Muscle layer of colon (tissue), 2 donors: ENCODE results near the gene SMC6.

Source experiments
- H3K27ac ChIP-seq: one replicate; pipeline ENCODE4 v1.7.0; 2013; ENCODE audit warnings: low read depth, mild to moderate bottlenecking, low read length, moderate library complexity
- H3K27me3 ChIP-seq, 2 donors: one replicate each; pipeline ENCODE4 v1.7.0; 2013; ENCODE audit warnings: low read length in 2 of 2, mild to moderate bottlenecking in 2 of 2; ENCODE audit not compliant: insufficient read depth in 2 of 2, control insufficient read depth in 1 of 2
- H3K36me3 ChIP-seq: one replicate; pipeline ENCODE4 v1.7.0; 2013; ENCODE audit warnings: mild to moderate bottlenecking, low read length; ENCODE audit not compliant: insufficient read depth
- H3K4me1 ChIP-seq: one replicate; pipeline ENCODE4 v1.7.0; 2013; ENCODE audit warnings: mild to moderate bottlenecking, low read length; ENCODE audit not compliant: insufficient read depth
- H3K4me3 ChIP-seq, 2 donors: one replicate each; pipeline ENCODE4 v1.7.0; 2013; ENCODE audit warnings: low read length in 2 of 2, low read depth in 1 of 2, mild to moderate bottlenecking in 1 of 2, moderate library complexity in 1 of 2
- H3K9ac ChIP-seq: one replicate; pipeline ENCODE4 v1.7.0; 2013; ENCODE audit warnings: low read length
- H3K9me3 ChIP-seq: one replicate; pipeline ENCODE4 v1.7.0; 2013; ENCODE audit warnings: mild to moderate bottlenecking, low read length
- donor health status: abdominal sarcoma.
- donor health status: Adenocarcinoma of cecum.

The SMC6 gene

GRCh38 chr2:17759805-17760204, 6.2 kb upstream of the SMC6 start:
- no peak overlapping the region for H3K27ac ChIP-seq

DNA sequence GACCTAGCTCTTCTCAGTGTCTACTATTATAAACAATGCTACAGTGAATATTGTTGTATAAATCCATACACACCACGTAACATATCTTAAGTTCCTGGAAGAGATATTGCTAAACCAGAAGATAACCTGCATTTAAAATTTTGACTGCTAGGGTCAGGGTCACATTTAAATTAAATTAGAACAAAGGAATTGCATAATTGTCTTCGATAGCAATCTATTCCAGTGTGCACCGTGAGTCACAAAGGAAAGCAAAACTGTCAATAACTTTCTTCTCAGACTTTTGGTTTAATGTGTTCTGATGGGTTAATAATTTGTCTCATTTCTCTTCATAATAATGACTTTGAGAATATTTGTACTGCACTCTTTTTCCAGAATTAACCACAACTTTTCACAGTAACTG, 4.5 kb upstream of the SMC6 start:
- Histone ChIP-seq H3K27ac (no peak overlapping the region), H3K4me1 (no peaks in the 10 kb centered on the region), H3K27me3 (no peaks in the 10 kb centered on the region), H3K36me3 (no peaks in the 10 kb centered on the region), H3K4me3 (no peak overlapping the region), H3K9me3 (no peaks in the 10 kb centered on the region), H3K9ac (no peak overlapping the region)

More at GRCh38 chr2:17759805-17760204, 6.2 kb upstream of the SMC6 start:
- H3K36me3 ChIP-seq: no peaks in the 10 kb centered on the region
- no peak overlapping the region for H3K4me3 ChIP-seq
- no peaks in the 10 kb centered on the region for H3K4me1 ChIP-seq
- no peak overlapping the region for H3K9ac ChIP-seq
- no peaks in the 10 kb centered on the region for H3K27me3 ChIP-seq
- H3K9me3 ChIP-seq: no peaks in the 10 kb centered on the region

DNA sequence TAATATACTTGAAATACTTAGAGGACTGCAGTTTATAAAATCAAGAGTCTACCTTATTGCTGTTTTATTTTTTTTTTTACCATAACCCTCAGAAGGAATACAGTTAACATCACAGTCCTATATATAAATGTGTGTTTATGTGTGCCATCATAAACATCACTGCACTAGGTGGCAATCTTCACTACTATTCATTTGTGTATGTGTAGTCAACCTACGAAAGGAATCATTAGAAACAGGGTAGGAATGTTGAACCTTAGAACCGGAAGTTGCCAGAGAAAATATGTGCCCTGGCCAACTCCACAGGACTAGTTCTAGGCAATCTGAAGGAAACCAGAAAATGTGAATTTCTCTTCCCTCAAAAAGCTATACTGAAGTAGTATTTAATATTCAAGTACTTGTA, 3.7 kb upstream of the SMC6 start:
- no peak overlapping the region for H3K27ac ChIP-seq
- no peak overlapping the region for H3K9ac ChIP-seq
- H3K9me3 ChIP-seq: no peaks in the 10 kb centered on the region
- H3K4me3 ChIP-seq: no peak overlapping the region
- H3K36me3 ChIP-seq: no peaks in the 10 kb centered on the region
- no peaks in the 10 kb centered on the region for H3K27me3 ChIP-seq
- peaks cover 6% of the 10 kb centered on the region for H3K4me1 ChIP-seq

GRCh38 chr2:17756668-17757067, 3.1 kb upstream of the SMC6 start:
- Histone ChIP-seq H3K27ac (no peak overlapping the region), H3K4me1 (peaks cover 11% of the 10 kb centered on the region), H3K4me3 (no peak overlapping the region), H3K9ac (no peak overlapping the region), H3K36me3 (no peaks in the 10 kb centered on the region), H3K27me3 (no peaks in the 10 kb centered on the region), H3K9me3 (no peaks in the 10 kb centered on the region)

DNA sequence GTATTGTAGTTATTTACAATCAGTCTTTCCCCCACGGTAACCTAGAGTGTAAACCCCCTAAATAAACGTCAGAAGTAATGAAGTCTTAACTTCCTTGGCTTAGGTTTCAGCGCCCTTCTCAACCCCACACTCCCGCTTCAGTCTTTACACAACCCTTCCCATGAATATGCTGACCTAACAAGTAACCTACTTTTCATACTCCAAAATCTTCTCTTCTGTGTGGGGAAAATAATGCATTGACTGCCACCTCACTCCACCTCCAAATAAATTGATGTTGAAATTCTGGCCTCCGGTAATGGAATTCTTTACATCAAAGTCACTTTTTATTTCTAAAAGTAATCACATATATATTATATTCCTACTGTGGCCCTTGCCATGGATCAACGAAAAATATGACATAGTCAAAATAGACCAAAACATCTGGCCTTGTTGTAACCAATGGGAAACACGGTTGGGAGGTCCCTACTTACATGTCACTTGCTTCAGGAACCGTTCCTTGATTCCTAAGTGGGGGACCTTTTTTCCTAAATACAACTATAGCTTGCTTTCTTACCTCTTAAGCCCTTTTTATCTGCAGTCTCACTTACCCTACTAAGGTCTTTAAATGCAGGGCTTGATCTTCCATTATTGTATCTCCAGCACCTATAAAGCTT, 1.3 kb upstream of the SMC6 start:
- no peak overlapping the region for H3K9ac ChIP-seq
- no peak overlapping the region for H3K27ac ChIP-seq
- H3K4me3 ChIP-seq: peak overlapping the region; percentile 84 to 89
- no peaks in the 10 kb centered on the region for H3K27me3 ChIP-seq
- H3K36me3 ChIP-seq: no peaks in the 10 kb centered on the region
- H3K9me3 ChIP-seq: no peaks in the 10 kb centered on the region
- peaks cover 11% of the 10 kb centered on the region for H3K4me1 ChIP-seq

DNA sequence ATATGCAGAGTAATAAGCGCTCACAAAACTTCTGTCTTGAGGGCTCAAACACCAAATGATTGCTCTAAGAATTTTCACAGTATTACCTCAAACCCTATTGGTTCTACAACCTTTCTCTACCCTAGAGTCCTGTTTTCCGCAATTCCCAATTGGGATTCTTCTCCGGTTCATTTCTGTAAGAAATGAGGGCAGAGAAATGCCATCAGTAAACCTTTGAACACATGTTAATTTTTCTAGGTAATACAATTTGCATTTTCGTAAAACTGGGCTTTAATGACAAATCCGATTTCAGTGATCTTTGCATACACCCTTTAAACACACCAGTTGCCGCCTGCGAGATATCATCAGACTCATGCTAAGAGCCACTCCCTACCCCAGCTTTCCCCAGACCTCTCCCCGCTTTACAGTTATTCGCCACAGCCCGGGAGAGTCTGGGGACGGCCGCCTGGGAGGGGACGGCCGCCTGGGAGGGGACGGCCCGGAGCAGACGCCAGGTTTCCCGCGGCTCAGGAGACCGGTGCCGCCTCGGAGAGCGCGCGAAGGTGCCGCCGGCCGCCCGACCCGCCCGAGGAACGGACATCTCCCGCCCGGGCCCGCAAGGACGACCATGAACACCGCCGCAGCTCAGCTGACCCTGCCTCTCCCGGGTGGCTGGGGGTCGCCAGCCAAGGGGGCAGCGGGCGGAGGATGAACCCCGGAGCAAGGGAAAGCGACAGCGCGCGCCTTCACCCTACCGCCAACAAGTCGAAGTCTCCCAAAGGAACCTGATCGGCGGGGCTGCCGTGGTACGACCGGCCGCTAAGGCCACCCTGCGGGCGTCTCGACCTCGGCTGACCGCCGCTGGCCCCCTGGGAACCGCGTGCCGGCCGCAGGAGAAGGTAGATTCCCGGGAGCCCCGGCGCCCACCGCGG, 463 bp downstream of the SMC6 start:
- Histone ChIP-seq H3K4me3 (peak overlapping the region; percentile 84 to 89), H3K9me3 (no peaks in the 10 kb centered on the region), H3K36me3 (no peaks in the 10 kb centered on the region), H3K4me1 (peaks cover 11% of the 10 kb centered on the region), H3K27ac (peak overlapping the region; percentile 98), H3K27me3 (no peaks in the 10 kb centered on the region), H3K9ac (peak overlapping the region; percentile 57)

DNA sequence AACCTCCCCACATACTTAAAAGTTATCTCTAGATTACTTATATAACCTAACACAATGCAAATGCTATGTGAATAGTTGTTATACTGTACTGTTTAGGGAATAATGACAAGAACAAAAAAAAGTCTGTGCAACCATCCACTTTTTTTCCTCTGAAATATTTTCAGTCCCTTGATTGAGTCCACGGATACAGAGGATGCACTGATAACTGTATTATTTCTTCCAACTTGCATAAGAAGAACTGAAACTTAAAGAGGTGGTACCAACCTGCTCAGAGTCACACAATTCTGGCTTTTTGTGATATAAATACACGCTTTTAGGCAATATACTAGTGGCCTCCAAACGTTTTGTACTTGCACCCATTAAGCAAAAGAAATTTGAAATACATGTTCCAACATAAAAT, 1.4 kb downstream of the SMC6 start:
- Histone ChIP-seq H3K9ac (peak overlapping the region; percentile 57), H3K36me3 (no peaks in the 10 kb centered on the region), H3K4me1 (peaks cover 11% of the 10 kb centered on the region), H3K4me3 (peak overlapping the region in 1 of 2 donors; percentile 89), H3K27me3 (no peaks in the 10 kb centered on the region), H3K27ac (no peak overlapping the region), H3K9me3 (no peaks in the 10 kb centered on the region)

DNA sequence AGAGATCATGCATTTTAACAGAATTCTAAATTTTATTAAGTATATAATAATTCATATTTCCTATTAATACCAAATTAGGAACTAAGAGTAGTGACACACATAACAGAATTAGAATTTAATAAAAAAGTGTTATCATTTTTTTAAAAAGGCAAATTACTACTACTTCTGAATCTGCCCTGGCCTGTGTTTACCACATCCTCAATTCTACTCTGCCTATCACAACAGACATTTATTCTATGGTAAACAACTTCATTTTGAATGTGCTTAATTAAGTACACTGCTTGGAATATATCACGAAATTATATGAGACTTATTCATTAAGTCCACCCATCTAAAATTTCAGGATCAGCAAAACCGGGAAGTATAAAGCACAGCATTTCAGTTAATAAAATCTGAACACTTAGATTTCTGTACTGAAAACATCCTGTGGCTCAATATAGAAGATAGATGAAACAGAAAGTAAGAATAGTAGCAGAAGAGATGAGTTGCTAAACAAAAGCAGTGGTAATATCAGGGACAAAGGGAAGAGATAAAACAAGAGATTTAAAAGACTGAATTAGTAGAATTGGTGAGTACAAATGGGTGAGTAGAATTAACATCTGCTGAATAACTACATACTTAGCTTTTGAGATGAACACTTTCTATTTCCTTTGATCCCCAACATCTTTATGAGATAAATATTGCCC, 3.7 kb downstream of the SMC6 start:
- Histone ChIP-seq H3K4me1 (peaks cover 11% of the 10 kb centered on the region), H3K9ac (no peak overlapping the region), H3K27ac (no peak overlapping the region), H3K4me3 (no peak overlapping the region), H3K9me3 (no peaks in the 10 kb centered on the region), H3K27me3 (no peaks in the 10 kb centered on the region), H3K36me3 (no peaks in the 10 kb centered on the region)

GRCh38 chr2:17748745-17749144, 4.9 kb downstream of the SMC6 start:
- Histone ChIP-seq H3K27me3 (no peaks in the 10 kb centered on the region), H3K36me3 (no peaks in the 10 kb centered on the region), H3K27ac (no peak overlapping the region), H3K4me3 (no peak overlapping the region), H3K9ac (no peak overlapping the region), H3K4me1 (peaks cover 11% of the 10 kb centered on the region), H3K9me3 (no peaks in the 10 kb centered on the region)

DNA sequence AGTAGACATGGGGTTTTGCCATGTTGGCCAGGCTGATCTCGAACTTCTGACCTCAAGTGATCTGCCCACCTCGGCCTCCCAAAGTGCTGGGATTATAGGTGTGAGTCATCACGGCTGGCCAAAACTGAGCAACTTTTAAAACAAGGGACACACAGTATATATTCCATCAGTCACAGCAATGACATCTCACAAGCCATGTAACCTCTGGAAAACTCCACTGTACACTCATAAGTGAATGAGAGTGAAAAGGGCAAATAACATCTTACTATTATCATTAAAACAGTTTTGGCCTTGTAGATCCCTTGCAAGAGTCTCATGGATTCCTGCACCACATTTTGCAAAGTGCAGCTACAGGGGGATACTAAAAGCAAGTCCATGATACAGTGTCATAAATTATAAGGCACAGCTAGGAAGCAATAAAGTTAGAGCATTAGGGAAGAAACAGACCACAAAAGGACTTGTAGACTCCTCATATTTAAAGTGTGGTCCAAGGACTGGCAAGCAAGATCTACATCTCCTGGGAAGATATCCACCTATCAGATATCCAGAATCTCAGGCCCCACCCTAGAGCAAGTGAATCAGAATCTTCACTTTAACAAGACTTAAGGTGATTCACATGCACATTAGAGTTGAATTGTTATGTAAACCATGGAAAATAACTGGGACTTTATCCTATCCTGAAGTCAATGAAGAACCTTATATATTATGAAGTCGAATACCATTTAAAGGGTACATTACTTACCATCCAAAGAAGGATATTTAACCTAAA, 5.7 kb downstream of the SMC6 start:
- no peaks in the 10 kb centered on the region for H3K9me3 ChIP-seq
- H3K36me3 ChIP-seq: no peaks in the 10 kb centered on the region
- no peak overlapping the region for H3K4me3 ChIP-seq
- no peak overlapping the region for H3K9ac ChIP-seq
- no peaks in the 10 kb centered on the region for H3K27me3 ChIP-seq
- H3K27ac ChIP-seq: no peak overlapping the region
- H3K4me1 ChIP-seq: peaks cover 10% of the 10 kb centered on the region

GRCh38 chr2:17740203-17740602, 13.4 kb downstream of the SMC6 start:
- Histone ChIP-seq H3K4me3 (no peak overlapping the region), H3K27me3 (no peaks in the 10 kb centered on the region), H3K27ac (no peak overlapping the region), H3K36me3 (peaks cover 27% of the 10 kb centered on the region), H3K9ac (no peak overlapping the region), H3K4me1 (no peaks in the 10 kb centered on the region), H3K9me3 (no peaks in the 10 kb centered on the region)
